Activated T-cell treated with anti-CD3 and anti-CD28 coated beads for 1 hour (primary cell): ENCODE measurements around the gene AKT3.
"Not testable (repeated sequence)": the region's sequence is repeated elsewhere in the genome, so short reads cannot be mapped to it uniquely, and the experiment has no call there.

Experiments used
- DNase-seq: peaks from one replicate; pipeline ENCODE4 v3.0.0-alpha.2; 2020; ENCODE audit warnings: low read depth

AKT3 gene

DNA sequence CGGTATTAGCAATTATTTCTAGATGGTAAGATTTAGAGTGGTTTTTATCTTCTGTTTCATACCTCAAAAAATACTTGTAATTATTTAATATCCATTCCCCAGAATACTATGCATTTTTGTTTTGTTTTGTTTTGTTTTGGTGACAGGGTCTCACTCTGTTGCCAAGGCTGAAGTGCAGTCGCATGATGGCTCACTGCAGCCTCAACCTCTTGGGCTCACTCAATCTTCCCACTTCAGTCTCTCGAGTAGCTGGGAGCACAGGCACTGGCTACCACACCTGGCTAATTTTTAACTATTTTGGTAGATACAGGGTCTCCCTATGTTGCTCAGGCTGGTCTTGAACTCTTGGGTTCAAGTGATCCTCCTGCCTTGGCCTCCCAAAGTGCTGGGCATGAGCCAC, 252.7 kb downstream of the AKT3 start:
- DNase-seq, result no peak

- peak; percentile 8 for DNase-seq
Observed at GRCh38 chr1:243596431-243597062, 253.5 kb downstream of the AKT3 start.

- no peak for DNase-seq
Observed at GRCh38 chr1:243595527-243596210, 254.4 kb downstream of the AKT3 start.

- DNase-seq, result no peak
Observed at GRCh38 chr1:243594455-243594854, 255.6 kb downstream of the AKT3 start.

DNA sequence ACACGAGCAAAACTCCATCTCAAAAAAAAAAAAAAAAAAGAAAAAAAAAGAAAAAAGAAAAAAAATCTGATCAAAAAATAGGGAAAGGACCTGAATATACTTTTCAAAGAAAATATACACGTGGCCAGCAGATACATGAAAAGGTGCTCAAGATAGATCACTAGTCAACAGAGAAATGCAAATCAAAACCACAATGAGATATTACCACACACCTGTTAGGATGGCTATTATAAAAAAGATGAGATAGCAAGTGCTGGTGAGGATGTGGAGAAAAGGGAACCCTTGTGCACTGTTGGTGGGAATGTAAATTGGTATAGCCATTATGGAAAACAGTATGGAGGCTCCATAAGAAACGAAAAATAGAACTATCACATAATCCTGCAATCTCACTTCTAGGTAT, 260.8 kb downstream of the AKT3 start:
- DNase-seq, result not testable (repeated sequence)

- DNase-seq, result no peak
Observed at GRCh38 chr1:243587823-243588560, 262.1 kb downstream of the AKT3 start.

DNA sequence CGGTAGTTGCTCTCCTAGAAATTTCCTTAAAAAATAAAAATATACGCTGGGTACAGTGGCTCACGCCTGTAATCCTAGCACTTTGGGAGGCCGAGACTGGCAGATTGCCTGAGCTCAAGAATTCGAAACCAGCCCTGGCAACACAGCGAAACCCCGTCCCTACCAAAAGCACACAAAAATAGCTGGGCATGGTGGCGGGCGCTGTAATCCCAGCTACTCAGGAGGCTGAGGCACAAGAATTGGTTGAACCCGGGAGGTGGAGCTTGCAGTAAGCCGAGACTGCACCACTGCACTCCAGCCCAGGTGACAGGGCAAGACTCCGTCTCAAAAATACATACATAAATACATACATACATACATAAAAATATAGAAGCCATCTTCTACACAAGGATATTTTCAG, 262.8 kb downstream of the AKT3 start:
- DNase-seq, result no peak

- no peak for DNase-seq
Observed at GRCh38 chr1:243585982-243586381, 264.1 kb downstream of the AKT3 start.

DNA sequence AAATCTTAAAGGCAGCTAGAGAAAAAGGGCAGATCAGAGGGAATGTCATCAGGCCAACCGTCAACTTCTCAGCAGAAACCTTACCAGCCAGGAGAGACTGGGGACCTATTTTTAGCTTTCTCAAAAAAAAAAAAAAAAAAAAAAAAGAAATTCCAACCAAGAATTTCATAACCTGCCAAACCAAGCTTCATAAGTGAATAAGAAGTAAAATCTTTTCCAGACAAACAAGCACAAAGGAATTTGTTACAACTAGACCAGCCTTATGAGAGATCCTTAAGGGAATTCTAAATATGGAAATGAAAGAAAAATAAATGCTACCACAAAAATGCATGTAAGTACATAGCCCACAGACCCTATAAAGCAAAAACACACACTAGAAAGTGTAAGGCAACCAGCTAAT, 267.7 kb downstream of the AKT3 start:
- no peak for DNase-seq

DNA sequence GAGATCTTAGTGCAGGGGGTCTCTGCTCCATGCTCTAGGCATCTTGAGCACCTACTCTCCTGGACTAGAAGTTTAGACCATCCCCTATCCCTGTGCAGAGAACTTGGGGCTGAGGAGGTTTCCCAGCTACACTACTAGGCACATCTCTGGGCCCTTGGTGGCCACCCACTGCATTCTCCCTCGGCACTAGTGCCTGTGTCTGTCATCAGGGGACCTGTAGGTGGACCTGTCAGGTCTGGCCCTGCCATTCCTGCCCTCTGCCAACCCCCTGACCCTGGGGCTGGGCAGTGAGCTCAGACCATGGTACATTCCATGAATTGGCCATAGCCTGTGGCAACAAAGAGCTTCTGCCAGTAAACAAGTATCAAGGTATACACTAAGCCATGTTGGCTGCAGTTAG, 269.1 kb downstream of the AKT3 start:
- DNase-seq, result no peak

GRCh38 chr1:243580072-243580471, 270.0 kb downstream of the AKT3 start:
- no peak for DNase-seq

DNA sequence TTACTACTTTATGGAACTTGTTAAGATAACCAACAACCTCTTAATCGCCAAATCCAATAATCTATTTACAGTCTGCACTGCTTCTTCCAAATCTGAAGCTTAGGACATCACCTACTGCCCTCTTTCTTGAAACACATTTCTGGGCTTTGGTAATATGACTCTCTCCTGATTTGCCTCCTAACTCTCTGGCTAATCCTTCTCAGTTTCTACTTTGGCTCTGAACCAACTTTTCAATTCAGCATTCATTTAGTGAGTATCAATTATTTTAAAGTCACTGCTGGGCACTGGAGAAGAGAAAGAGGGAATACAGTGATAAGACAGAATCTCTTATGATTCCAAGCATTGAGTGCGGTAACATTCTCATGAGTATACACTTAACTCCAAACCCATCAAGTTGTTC, 275.0 kb downstream of the AKT3 start:
- DNase-seq, result no peak

DNA sequence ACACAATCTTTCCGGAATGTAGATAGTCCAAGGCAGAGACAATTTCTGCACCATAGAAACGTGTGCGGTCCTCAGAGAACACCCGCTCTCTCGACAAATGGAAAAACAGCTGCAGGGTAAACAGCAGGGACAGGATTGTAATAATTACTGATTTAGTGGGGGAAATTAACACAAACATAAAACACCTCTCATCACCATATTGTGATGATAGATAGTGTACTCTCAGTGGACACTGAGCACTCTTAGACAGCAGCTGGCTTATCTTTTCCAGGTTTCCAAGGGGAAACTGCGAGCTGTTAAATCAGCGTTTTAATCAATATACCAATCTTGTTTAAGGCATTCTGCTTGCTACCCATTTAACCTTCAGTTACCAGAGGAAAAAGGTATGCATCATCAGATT, 277.1 kb downstream of the AKT3 start:
- no peak for DNase-seq

- DNase-seq, result no peak
Observed at GRCh38 chr1:243568793-243569192, 281.2 kb downstream of the AKT3 start.

GRCh38 chr1:243564814-243565213, 285.2 kb downstream of the AKT3 start:
- DNase-seq, result no peak

DNA sequence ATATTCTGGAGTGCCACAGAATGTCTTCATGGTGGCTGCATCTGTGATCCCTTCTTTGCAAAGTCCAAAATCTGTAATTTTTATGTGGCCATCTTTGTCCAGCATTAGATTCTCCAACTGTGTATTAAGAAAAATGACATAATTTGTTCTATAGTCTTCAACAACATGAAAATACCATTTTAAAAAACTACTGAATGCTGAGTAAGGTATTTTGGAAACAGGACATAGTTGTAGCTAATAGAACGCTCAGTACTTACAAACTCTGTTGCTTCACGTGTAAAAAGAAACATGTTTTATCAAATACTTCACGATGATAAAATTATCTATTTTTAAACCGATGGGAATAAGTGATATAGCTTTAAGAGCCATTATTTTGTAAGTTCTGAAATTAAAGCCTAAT, 286.3 kb downstream of the AKT3 start:
- DNase-seq, result no peak

DNA sequence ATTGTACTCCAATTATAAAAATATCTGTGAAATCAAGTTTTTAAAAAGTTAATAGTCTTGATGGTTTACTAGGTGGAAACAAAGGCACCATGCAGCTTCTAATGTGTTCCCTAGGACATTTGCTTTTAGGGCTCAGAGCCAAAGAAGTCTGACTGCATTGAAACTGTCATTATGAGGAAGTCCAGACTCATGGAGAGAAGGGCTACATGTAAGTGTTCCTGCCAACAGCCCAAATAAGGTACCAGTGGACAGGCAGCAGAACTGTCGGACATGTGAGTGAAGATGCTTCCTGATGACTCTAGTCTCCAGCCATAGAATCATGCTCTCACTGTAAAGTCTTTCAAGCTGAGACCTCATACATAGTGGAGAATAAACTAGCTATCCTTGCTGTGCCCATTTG, 287.6 kb downstream of the AKT3 start:
- no peak for DNase-seq

DNA sequence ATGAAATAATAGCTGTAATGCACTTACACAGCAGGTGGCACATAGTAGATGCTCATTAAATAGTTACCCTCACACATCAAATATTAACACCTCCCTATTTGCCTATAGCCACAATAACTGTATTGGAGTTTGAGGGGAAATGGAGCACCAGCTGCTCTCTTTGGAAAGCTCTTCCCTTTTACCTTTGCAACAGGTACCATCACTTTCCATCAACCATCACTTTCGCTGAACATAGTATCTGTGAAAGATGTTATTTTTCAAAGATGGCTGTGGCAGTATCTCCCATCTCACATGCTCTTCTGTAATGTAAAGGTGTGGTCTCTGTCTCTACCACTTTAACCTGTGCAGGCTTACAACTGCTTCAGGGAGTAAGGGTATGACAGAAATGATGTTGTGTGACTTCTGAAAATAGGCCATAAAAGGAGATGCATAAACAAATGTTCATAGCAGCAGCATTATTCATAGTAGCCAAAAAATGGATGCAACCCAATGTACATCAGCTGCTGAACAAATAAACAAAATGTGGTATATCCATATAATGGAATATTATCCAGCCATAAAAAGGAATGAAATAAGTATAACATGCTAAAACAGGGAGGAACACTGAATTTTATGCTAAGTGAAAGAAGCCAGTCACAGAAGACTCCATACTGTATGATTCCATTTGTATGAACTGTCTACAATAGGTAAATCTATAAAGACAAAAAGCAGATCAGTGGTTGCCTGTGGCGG, 288.3 kb downstream of the AKT3 start:
- no peak for DNase-seq

DNA sequence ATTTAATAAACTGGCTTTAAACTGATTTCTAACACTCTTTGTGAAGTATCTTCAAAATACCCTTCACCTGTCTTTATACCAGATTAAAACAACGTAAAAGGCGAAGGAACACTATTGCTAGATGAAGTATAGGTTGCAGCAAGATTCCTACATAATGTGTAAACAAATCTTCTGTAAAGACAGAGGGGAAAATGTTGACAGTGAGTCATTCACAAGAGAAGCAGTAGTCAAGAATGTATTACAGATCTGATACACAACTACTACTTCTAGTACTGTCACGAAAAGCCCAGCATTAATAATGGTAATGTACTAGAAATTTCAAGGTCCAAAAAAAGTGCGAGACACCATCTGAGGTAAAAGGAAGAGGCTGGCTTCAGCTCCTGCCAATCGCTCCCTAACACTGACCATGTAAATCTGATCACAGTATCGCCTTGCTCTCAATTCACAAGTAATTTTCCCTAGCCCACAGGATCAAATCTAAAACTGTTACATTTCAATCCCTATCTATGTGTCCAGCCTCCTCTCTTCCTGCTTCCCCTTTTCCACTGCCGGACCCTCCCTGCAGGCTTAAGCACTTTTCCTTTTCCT, 290.4 kb downstream of the AKT3 start:
- no peak for DNase-seq

GRCh38 chr1:243558576-243558975, 291.5 kb downstream of the AKT3 start:
- no peak for DNase-seq

GRCh38 chr1:243557866-243558265, 292.2 kb downstream of the AKT3 start:
- no peak for DNase-seq

GRCh38 chr1:243554686-243555085, 295.4 kb downstream of the AKT3 start:
- no peak for DNase-seq
